NCI-H1417 (cell line): ENCODE measurements around the gene FBXO5.
A peak's percentile ranks its signal among the peaks of the same experiment; 100 is the strongest.

Experiments
- DNase-seq, 3 experiments: peaks; one replicate each; lab custom pipeline; 2025; lab: John Stamatoyannopoulos, UW

The FBXO5 gene

GRCh38 chr6:152952045-152952444, 30.8 kb downstream of the FBXO5 start:
- no peak for DNase-seq

- no peak for DNase-seq
These were observed 32.6 kb downstream of the FBXO5 start for GRCh38 chr6:152950240-152950639.

GRCh38 chr6:152948150-152948768, 34.6 kb downstream of the FBXO5 start:
- peak; percentile 16 to 79 (median 31) for DNase-seq

GRCh38 chr6:152946995-152947394, 35.8 kb downstream of the FBXO5 start:
- DNase-seq, result no peak

- DNase-seq, result no peak
These were observed 36.4 kb downstream of the FBXO5 start for GRCh38 chr6:152946484-152946883.

GRCh38 chr6:152943260-152943897, 39.5 kb downstream of the FBXO5 start:
- DNase-seq, result peak in 1 of 3 experiments; percentile 41

- DNase-seq, result no peak
These were observed 40.4 kb downstream of the FBXO5 start for GRCh38 chr6:152942319-152942869.

- no peak for DNase-seq
These were observed 41.1 kb downstream of the FBXO5 start for GRCh38 chr6:152941746-152942145.

GRCh38 chr6:152932865-152933264, 50.0 kb downstream of the FBXO5 start:
- DNase-seq, result no peak

GRCh38 chr6:152922706-152923105, 60.1 kb downstream of the FBXO5 start:
- DNase-seq, result no peak
